Kidney (tissue), 14 donors: ENCODE results near the gene ANP32A. TPM values are rescaled to one million over a fixed set of nuclear protein-coding genes. Genes with fewer than 3 reads are reported as not detected.

Experiments used
- DNase-seq, 5 donors: peaks; one replicate each; pipeline ENCODE4 v3.0.0-alpha.2; 2013 to 2020
- FAIRE-seq: peaks from 2 replicates; lab custom pipeline; 2012; peaks lifted over from hg19 to GRCh38; lab: Jason Lieb, UNC
- H3K27ac ChIP-seq, 2 donors: one replicate each; pipeline ENCODE4 v1.7.0; 2013; ENCODE audit warnings: low read depth in 2 of 2, low read length in 2 of 2, inconsistent platforms in 1 of 2
- H3K27me3 ChIP-seq: one replicate; pipeline ENCODE4 v1.7.1; 2013; ENCODE audit warnings: low read length, inconsistent platforms; ENCODE audit not compliant: control insufficient read depth, insufficient read depth
- H3K36me3 ChIP-seq, 3 donors: one replicate each; pipeline versions ENCODE4 v1.7.0 to v1.7.1; 2013; ENCODE audit warnings: low read length in 3 of 3, control low read depth in 1 of 3, inconsistent platforms in 1 of 3; ENCODE audit not compliant: insufficient read depth in 3 of 3, control insufficient read depth in 2 of 3
- H3K4me1 ChIP-seq, 3 donors: one replicate each; pipeline versions ENCODE4 v1.7.0 to v1.7.1; 2013; ENCODE audit warnings: low read length in 3 of 3, inconsistent platforms in 1 of 3, low read depth in 1 of 3; ENCODE audit not compliant: control insufficient read depth in 2 of 3, insufficient read depth in 2 of 3
- H3K4me3 ChIP-seq, 3 donors: one replicate each; pipeline versions ENCODE4 v1.7.0 to v1.8.1; 2013; ENCODE audit warnings: low read length in 3 of 3, control low read depth in 1 of 3, inconsistent platforms in 1 of 3
- H3K9ac ChIP-seq, 3 donors: one replicate each; pipeline versions ENCODE4 v1.7.0 to v1.7.1; 2013; ENCODE audit warnings: low read length in 3 of 3, control low read depth in 1 of 3, inconsistent platforms in 1 of 3
- H3K9me3 ChIP-seq, 3 donors: one replicate each; pipeline versions ENCODE4 v1.7.0 to v1.7.1; 2013; ENCODE audit warnings: low read length in 3 of 3, control low read depth in 1 of 3, inconsistent platforms in 1 of 3; ENCODE audit not compliant: control insufficient read depth in 2 of 3, insufficient read depth in 1 of 3
- intact Hi-C: fragments of 100-400 bp; cut with DNase I; formaldehyde crosslinking; loops from one replicate; pipeline ENCODE4 v1.11.1; 2022
- polyA plus RNA-seq: library from polyadenylated mRNA; stranded (reverse); fragments of 350-450 nt; fragmentation: Illumina TruSeq; extraction: RNeasy Lipid Tissue Mini Kit (QIAGEN cat#74804); gene quantifications from one replicate; pipeline ENCODE4 v1.2.3, GENCODE V29; 2014; ENCODE audit warnings: low read depth, low replicate concordance; ENCODE audit not compliant: insufficient read depth
- total RNA-seq: library from RNA; stranded (reverse); fragmentation: NEBNext Ultra II Directional; extraction: Animal tissue kit (Norgen Biotek cat#: 25700); gene quantifications from one replicate; pipeline ENCODE4 v1.2.1, GENCODE V29; 2021
- TF ChIP-seq, protein P1 (sequence below): IDR thresholded peaks from 3 replicates; pipeline ENCODE4 v1.5.1; 2012; ENCODE audit warnings: mild to moderate bottlenecking, moderate library complexity, borderline replicate concordance; ENCODE audit not compliant: insufficient read depth; ENCODE audit errors: extremely low read depth
- donor health status: control.
- donor health status: control.
- donor health status: control.
- donor health status: control.
- donor health status: control.
- donor health status: DM: yes; HTN: yes; CAD: no.
- donor health status: Normal renal cell carcinoma (clear cell type).

The ANP32A gene
- total and polyA plus RNA-seq, 2 donors from 2014 or later, result 113 to 148 TPM

DNA sequence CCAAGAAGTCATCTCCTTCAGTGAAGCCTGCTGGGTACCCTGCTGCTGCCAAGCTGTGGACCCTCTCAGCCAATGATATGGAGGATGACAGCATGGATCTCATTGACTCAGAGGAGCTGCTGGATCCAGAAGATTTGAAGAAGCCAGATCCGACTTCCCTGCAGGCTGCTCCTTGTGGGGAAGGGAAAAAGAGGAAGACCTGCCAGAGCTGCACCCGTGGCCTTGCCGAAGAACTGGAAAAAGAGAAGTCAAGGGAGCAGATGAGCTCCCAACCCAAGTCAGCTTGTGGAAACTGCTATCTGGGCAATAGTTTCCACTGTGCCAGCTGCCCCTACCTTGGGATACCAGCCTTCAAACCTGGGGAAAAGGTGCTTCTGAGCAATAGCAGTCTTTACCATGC is 13.7 kb upstream of the ANP32A start:
- H3K4me3 ChIP-seq, result no peak overlapping the region
- H3K27ac ChIP-seq, result no peak overlapping the region
- TF ChIP-seq, protein P1, sequence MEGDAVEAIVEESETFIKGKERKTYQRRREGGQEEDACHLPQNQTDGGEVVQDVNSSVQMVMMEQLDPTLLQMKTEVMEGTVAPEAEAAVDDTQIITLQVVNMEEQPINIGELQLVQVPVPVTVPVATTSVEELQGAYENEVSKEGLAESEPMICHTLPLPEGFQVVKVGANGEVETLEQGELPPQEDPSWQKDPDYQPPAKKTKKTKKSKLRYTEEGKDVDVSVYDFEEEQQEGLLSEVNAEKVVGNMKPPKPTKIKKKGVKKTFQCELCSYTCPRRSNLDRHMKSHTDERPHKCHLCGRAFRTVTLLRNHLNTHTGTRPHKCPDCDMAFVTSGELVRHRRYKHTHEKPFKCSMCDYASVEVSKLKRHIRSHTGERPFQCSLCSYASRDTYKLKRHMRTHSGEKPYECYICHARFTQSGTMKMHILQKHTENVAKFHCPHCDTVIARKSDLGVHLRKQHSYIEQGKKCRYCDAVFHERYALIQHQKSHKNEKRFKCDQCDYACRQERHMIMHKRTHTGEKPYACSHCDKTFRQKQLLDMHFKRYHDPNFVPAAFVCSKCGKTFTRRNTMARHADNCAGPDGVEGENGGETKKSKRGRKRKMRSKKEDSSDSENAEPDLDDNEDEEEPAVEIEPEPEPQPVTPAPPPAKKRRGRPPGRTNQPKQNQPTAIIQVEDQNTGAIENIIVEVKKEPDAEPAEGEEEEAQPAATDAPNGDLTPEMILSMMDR, result no peak
- H3K9me3 ChIP-seq, result peaks cover 0 to 3% (median 3%) of the 10 kb centered on the region in 3 donors
- no peak overlapping the region for H3K9ac ChIP-seq
- no peaks in the 10 kb centered on the region for H3K4me1 ChIP-seq
- H3K36me3 ChIP-seq, result no peaks in the 10 kb centered on the region
- FAIRE-seq, result no peak
- H3K27me3 ChIP-seq, result no peaks in the 10 kb centered on the region
- intact Hi-C loops, result no loop called here
- DNase-seq, result no peak

DNA sequence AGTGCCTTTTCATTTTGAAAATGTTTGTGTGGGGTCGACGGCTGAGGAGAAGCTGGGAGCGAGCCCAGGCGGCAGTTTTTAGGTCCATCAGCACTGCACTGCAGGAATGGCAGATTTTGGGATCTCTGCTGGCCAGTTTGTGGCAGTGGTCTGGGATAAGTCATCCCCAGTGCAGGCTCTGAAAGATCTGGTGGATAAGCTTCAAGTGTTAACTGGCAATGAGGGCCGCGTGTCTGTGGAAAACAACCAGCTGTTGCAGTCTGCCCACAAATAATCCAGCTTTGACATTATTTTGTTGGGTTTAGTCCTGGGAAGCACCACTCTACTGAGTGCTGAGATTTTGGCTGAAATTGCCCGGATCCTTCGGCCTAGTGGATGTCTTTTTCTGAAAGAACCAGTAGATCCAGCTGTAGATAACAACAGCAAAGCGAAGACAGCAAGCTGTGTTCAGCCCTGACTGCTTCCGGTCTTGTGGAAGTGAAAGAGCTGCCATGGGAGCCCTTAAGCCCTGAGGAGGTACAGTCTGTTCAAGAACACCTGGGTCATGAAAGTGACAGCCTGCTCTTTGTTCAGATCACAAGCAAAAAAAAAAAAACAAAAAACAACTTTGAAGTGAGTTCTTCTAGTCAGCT is 13.1 kb upstream of the ANP32A start:
- Histone ChIP-seq H3K27me3 (no peaks in the 10 kb centered on the region), H3K36me3 (no peaks in the 10 kb centered on the region), H3K27ac (no peak overlapping the region), H3K9ac (no peak overlapping the region), H3K4me3 (no peak overlapping the region), H3K9me3 (peaks cover 0 to 3% (median 3%) of the 10 kb centered on the region in 3 donors), H3K4me1 (no peaks in the 10 kb centered on the region)
- intact Hi-C loops, result no loop called here
- TF ChIP-seq, protein P1, result no peak
- DNase-seq, result peak in 1 of 5 donors; percentile 39
- no peak for FAIRE-seq

DNA sequence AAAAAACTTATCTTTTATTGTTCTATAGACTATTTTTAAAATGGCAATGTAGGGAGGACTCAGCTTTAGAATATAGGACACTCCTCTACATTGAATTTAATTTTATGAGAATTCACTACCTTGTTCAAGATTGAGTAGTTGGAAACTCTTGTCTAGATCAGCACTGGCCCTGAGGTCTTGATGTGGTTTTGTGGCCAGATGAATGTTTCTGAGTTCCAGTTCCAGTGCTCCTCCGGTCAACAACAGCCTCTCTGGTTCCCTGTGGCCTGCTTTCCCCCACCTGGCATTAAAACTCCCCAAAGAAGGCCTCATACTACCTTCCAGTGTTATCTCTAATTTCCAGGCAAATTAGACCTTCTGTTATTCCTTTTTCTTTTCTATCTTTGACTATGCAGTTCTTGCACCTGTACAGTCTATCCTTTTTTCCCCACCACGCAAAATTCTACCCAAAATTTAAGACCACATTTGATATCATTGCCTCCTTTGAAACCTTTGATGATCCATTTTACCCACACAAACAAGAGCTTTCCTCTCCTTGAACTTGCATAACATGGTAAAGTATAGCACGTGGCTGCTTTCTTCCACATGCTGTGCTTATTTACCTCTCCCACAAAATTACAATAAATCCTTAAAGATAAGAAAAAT is 9.6 kb upstream of the ANP32A start:
- Histone ChIP-seq H3K36me3 (no peaks in the 10 kb centered on the region), H3K27me3 (no peaks in the 10 kb centered on the region), H3K4me1 (no peaks in the 10 kb centered on the region), H3K9me3 (no peaks in the 10 kb centered on the region), H3K4me3 (no peak overlapping the region), H3K9ac (no peak overlapping the region), H3K27ac (no peak overlapping the region)
- intact Hi-C loops, result no loop called here
- TF ChIP-seq, protein P1, result no peak
- no peak for DNase-seq
- no peak for FAIRE-seq
